K562 (cell line): ENCODE results near the gene EIF2S3. TPM values are rescaled to one million over a fixed set of nuclear protein-coding genes. Genes with fewer than 3 reads are reported as not detected.

ENCODE experiments used
- CTBP1 ChIP-seq: fragments of 450-650 bp; IDR thresholded peaks from 2 replicates; pipeline ENCODE4 v1.6.1; 2016; ENCODE audit warnings: borderline replicate concordance
- CTCFL ChIP-seq: IDR thresholded peaks from 2 replicates; pipeline ENCODE4 v1.6.1; 2011; ENCODE audit warnings: borderline replicate concordance, low read depth, mild to moderate bottlenecking, moderate library complexity, low read length; ENCODE audit not compliant: insufficient read depth, poor library complexity, severe bottlenecking
- DMBX1 ChIP-seq: fragments of 250-450 bp; sonication (Bioruptor Pico); IDR thresholded peaks from 2 replicates; pipeline ENCODE4 v1.8.0; 2022; ENCODE audit warnings: inconsistent platforms, mild to moderate bottlenecking, moderate library complexity, borderline replicate concordance
- GTF2F1 ChIP-seq: IDR thresholded peaks from 2 replicates; pipeline ENCODE4 v1.6.1; 2011; ENCODE audit warnings: low read depth, low read length, improper control_type of control experiment
- HDAC1 ChIP-seq, 2 experiments: fragments of 450-650 bp; IDR thresholded peaks; 2 replicates each; pipeline ENCODE4 v1.6.1; 2016 to 2017; ENCODE audit warnings: inconsistent platforms in 1 of 2, mild to moderate bottlenecking in 1 of 2, moderate library complexity in 1 of 2
- MITF ChIP-seq: IDR thresholded peaks from 2 replicates; pipeline ENCODE4 v1.6.1; 2014; ENCODE audit warnings: antibody characterized with exemption
- NBN ChIP-seq: fragments of 450-650 bp; IDR thresholded peaks from 2 replicates; pipeline ENCODE4 v1.6.1; 2016; ENCODE audit warnings: low read depth, mild to moderate bottlenecking
- NR2F6 ChIP-seq: fragments of 450-650 bp; formaldehyde crosslinking; IDR thresholded peaks from 2 replicates; pipeline ENCODE4 v1.4.0; 2020; ENCODE audit warnings: mild to moderate bottlenecking
- SMARCA5 ChIP-seq: fragments of 450-650 bp; IDR thresholded peaks from 2 replicates; pipeline ENCODE4 v1.6.1; 2016
- SPI1 ChIP-seq: IDR thresholded peaks from 2 replicates; pipeline ENCODE4 v1.6.1; 2011; ENCODE audit warnings: low read depth, low read length, control low read depth, borderline replicate concordance
- ZBTB33 ChIP-seq: sonication (generic); formaldehyde crosslinking; IDR thresholded peaks from 2 replicates; pipeline ENCODE4 v1.8.1; 2023; ENCODE audit warnings: mild to moderate bottlenecking, missing genetic modification reagents
- ZBTB43 ChIP-seq: sonication (generic); formaldehyde crosslinking; IDR thresholded peaks from 2 replicates; pipeline ENCODE4 v1.8.0; 2023; ENCODE audit warnings: mild to moderate bottlenecking, missing genetic modification reagents
- ZNF347 ChIP-seq: fragments of 450-650 bp; formaldehyde crosslinking; IDR thresholded peaks from 2 replicates; pipeline ENCODE4 v1.4.0; 2020; ENCODE audit warnings: low read depth, mild to moderate bottlenecking, moderate library complexity
- ZNF644 ChIP-seq: fragments of 200-800 bp; sonication (Bioruptor generic); IDR thresholded peaks from 2 replicates; pipeline ENCODE4 v1.6.1; 2016; ENCODE audit warnings: low read depth, missing genetic modification characterization, missing compliant biosample characterization
- ZNF696 ChIP-seq: fragments of 250-450 bp; sonication (Bioruptor Pico); conservative IDR thresholded peaks from 2 replicates; pipeline ENCODE4 v1.4.0; 2020; ENCODE audit warnings: mild to moderate bottlenecking, moderate library complexity
- polyA plus RNA-seq, 8 experiments: library from polyadenylated mRNA; depleted of rRNA in 4 of 8; stranded (reverse) in 5 of 8; unstranded in 3 of 8; fragments of >200 nt; fragmentation: Nextera tagmentation in 2 of 8; fragmentation: Illumina TruSeq in 1 of 8; extraction: Ambion mirVana in 2 of 8; extraction: Trizol in 1 of 8; gene quantifications; 2 replicates each; pipeline versions ENCODE4 v1.2.1 to v1.2.3, GENCODE V29; 2011 to 2014; ENCODE audit warnings: inconsistent platforms in 1 of 8, missing spikeins in 1 of 8
- total RNA-seq, 7 experiments: library from RNA; depleted of rRNA in 6 of 7; stranded (reverse); fragments of >200 nt in 6 of 7; fragmentation: Illumina TruSeq in 2 of 7; extraction: Trizol in 2 of 7; gene quantifications; 2 replicates each; pipeline versions ENCODE4 v1.2.1 to v1.2.3, GENCODE V29; 2011 to 2021; ENCODE audit warnings: low replicate concordance in 1 of 7

The EIF2S3 gene
- total and polyA plus RNA-seq, 9 of the 15 experiments (the other 6 are each of a cell fraction or from before 2014, with no cell fraction given): 148 to 439 (median 275) TPM

- TF ChIP-seq HDAC1 (IDR thresholded peaks at IDR 0.05): 0 out of 4 replicates have a peak, but pooled peaks of 1 of the 2 experiments have one; percentile 19
- no peak for TF ChIP-seq SMARCA5
- TF ChIP-seq ZBTB43: no peak
- TF ChIP-seq NBN: no peak; the same call in 1 of the 2 replicates
- no peak for TF ChIP-seq ZBTB33 (CRISPR knock-in tag)
- no peak for TF ChIP-seq ZNF347
- no peak for TF ChIP-seq ZNF696 (CRISPR knock-in tag)
- TF ChIP-seq SPI1: no peak
- 0 out of 2 replicates have a peak, but pooled peaks have one; percentile 22 for TF ChIP-seq MITF
- no peak for TF ChIP-seq DMBX1 (CRISPR knock-in tag)
- peak; percentile 30 for TF ChIP-seq CTCFL
- no peak for TF ChIP-seq ZNF644
- TF ChIP-seq CTBP1: 0 out of 2 replicates have a peak, but pooled peaks have one; percentile 12
- no peak for TF ChIP-seq NR2F6 (CRISPR knock-in tag)
- no peak for TF ChIP-seq GTF2F1
Measured at GRCh38 chrX:24081661-24082154, 27.0 kb downstream of the EIF2S3 start (continued).
